ENCODE results near the gene CEND1.

Gene CEND1

DNA sequence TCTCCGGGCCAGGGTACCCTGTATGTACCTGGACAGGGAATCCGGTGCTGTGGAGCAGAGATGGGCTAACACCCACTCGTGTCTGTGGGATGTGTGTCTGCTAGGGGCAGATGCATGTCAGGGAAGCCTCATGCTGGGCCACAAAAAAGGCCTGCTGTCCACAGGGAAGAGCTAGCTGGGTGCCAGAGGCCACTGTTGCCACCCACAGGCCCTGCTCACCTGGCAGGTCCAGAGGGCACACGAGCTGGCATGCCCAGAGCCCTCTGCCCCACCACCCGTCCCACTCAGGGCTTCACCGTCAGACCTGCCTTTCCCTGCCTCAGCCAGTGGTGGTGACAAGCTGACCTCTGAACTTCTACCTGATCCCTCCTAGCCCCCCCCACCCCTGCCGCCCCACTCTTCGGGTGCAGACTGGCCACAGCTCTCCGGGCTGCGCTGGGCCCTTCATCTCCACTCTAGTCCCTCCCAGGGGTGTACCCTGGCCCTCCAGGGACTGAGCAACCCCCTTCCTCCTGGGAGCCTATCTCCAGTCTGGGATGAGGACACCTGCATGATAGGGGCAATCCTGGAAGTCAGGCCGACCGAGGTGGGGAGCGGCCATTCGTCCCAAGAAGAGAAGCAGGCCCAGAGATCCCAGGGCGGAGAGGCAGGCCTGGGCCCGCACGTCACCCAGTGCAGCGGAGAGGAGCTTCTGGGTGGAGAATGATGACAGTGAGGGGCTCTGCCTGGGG, 6.8 kb upstream of the CEND1 start:
- Mint-ChIP-seq H3K27ac (no peak overlapping the region), H3K4me1 (peaks cover 16% of the 10 kb centered on the region), H3K4me3 (peak overlapping the region; percentile 86), H3K9me3 (no peaks in the 10 kb centered on the region), H3K36me3 (ENCODE audit: low read depth) (no peaks in the 10 kb centered on the region), H3K27me3 (ENCODE audit: low read depth, poor library complexity) (no peaks in the 10 kb centered on the region)
- no peak for TF ChIP-seq CTCF (IDR thresholded peaks at IDR 0.05)
- no peak for DNase-seq

DNA sequence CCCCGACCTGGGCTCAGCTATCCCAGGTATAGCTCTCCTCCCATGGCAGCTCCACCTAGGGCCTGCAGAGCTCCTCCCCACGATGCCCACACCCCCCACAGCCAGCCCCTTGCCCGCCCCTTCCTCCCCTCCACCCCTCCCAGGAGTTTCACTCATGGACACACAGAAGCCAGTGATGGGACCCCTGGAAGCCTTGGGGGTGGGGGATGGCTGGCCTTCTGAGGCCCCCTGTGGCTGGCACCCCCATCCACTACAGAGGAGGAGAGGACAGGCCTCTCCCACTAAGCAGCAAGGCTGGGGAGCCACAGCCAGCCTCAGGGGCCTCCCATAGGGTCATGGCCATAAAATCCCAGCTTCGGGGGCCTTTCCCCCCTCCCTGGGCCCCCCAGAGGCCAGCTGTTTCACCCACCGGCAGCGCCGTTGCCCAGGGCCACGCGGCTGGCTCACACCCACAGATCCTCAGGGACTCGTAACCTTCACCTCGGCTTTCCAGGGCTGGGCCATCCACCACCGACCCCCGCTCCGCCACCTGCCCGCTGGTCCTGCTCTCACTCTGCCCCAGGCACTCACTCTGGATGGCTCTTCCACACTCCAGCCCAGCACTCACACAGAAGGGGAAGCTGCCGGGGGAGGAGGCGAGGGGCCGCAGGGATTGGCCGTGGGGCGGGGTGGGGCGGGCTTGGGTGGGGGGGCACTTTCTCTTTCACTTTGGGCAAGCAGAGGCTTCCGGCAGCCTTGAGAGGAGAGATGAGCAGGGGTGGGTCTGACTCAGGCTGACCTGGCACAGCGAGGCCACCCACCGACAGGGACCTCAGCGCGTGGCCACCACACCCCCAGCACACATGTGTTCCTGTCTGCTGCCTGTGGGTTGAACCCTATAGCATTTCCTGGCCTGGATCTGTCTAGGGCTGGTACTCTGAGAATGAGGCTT, 6.0 kb upstream of the CEND1 start:
- Mint-ChIP-seq H3K9me3 (no peaks in the 10 kb centered on the region), H3K27ac (no peak overlapping the region), H3K36me3 (ENCODE audit: low read depth) (no peaks in the 10 kb centered on the region), H3K4me1 (peaks cover 16% of the 10 kb centered on the region), H3K4me3 (peak overlapping the region; percentile 86), H3K27me3 (ENCODE audit: low read depth, poor library complexity) (no peaks in the 10 kb centered on the region)
- no peak for TF ChIP-seq CTCF (IDR thresholded peaks at IDR 0.05)
- DNase-seq, result peak; percentile 47

DNA sequence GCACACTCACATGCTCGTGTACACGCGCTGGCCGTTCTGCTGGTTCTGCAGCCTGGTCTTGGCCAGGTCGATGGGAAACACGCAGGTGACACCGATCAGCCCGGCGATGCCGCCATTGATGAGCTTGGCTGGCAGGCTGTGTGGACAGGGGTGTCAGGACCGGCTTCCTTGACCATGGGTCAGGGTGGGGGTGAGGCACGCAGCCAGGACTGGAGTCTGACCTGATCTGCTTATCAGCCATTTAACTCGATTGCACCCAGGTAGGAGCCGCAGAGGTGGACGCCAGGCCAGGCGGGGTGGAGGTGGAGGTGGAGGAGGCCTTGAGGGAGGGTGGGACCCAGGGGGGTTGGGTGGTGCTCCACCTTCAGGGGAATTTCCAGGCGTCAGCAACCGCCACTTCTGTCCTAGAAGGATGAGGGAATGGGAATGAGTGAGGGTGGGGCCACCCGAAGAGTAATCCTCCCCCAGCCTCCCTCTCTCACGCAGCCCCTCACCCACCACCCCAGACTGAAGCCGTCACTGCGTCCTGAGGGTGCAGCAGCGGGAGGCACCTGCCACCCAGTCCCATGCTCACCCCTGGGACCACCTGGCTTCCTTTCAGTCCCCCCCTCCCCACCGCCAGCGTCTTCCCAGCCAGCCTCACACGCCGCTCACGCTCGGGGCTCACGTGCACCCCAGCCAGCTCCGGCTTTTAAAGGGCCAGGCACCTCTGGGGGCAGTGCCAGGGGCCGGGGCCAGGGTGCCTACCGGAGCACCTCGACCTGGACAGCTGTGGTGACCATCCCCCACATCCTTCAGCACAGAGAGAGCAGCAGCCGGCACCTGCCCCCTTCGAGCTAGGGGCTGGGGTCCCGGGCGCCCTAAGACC, 5.1 kb upstream of the CEND1 start:
- Mint-ChIP-seq H3K9me3 (no peaks in the 10 kb centered on the region), H3K4me1 (peaks cover 20% of the 10 kb centered on the region), H3K36me3 (ENCODE audit: low read depth) (no peaks in the 10 kb centered on the region), H3K27me3 (ENCODE audit: low read depth, poor library complexity) (no peaks in the 10 kb centered on the region), H3K4me3 (no peak overlapping the region), H3K27ac (no peak overlapping the region)
- no peak for TF ChIP-seq CTCF (IDR thresholded peaks at IDR 0.05)
- no peak for DNase-seq

- H3K4me3 Mint-ChIP-seq, result no peak overlapping the region
- no peaks in the 10 kb centered on the region for H3K27me3 Mint-ChIP-seq (ENCODE audit: low read depth, poor library complexity)
- DNase-seq, result no peak
- H3K36me3 Mint-ChIP-seq (ENCODE audit: low read depth), result no peaks in the 10 kb centered on the region
- H3K9me3 Mint-ChIP-seq, result no peaks in the 10 kb centered on the region
- no peak for TF ChIP-seq CTCF (IDR thresholded peaks at IDR 0.05)
- no peak overlapping the region for H3K27ac Mint-ChIP-seq
- H3K4me1 Mint-ChIP-seq, result peaks cover 20% of the 10 kb centered on the region
These were observed 4.3 kb upstream of the CEND1 start for GRCh38 chr11:794013-794765.

DNA sequence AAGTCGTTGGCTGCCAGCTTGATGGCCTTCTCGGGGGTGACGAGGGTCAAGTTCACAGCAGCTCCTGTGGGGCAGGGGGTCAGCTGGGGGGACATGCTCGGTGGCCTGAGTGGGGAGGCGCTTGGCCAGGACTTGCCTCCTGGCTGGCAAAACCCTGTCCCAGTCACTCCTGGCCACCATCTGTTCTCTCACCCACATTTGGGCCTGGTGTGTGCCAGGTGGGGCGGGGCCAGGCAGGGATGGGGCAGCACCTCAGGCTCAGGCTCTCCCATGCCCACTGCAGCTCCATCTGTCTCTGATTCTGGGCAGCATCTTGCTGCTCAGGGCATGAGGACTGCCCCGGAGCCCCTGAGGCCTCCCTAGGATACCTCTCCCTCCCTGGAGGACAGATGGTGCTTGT, 3.7 kb upstream of the CEND1 start:
- Mint-ChIP-seq H3K9me3 (no peaks in the 10 kb centered on the region), H3K4me3 (no peak overlapping the region), H3K27ac (no peak overlapping the region), H3K27me3 (ENCODE audit: low read depth, poor library complexity) (peaks cover 3% of the 10 kb centered on the region), H3K4me1 (peaks cover 20% of the 10 kb centered on the region), H3K36me3 (ENCODE audit: low read depth) (no peaks in the 10 kb centered on the region)
- no peak for TF ChIP-seq CTCF (IDR thresholded peaks at IDR 0.05)
- no peak for DNase-seq

Data from nephron progenitor cell (in vitro differentiated cells).